ENCODE results near the gene SERGEF.

- TF ChIP-seq CTCF (IDR thresholded peaks at IDR 0.05) (no peak), POLR2A (IDR thresholded peaks at IDR 0.05) (no peak)
Measured at GRCh38 chr11:18054511-18055103, 41.8 kb upstream of the SERGEF start.

All from body of pancreas (tissue), 4 donors.